Non-pigmented ciliary epithelial cell (primary cell): ENCODE results near the gene CLOCK.

Experiments
- DNase-seq: peaks from one replicate; pipeline ENCODE4 v3.0.0-alpha.2; 2010; ENCODE audit warnings: low read depth

Gene CLOCK

GRCh38 chr4:55469979-55470378 is 76.7 kb downstream of the CLOCK start:
- DNase-seq: no peak

- DNase-seq: no peak
These were observed 78.0 kb downstream of the CLOCK start for GRCh38 chr4:55468724-55469123.

- no peak for DNase-seq
These were observed 80.7 kb downstream of the CLOCK start for GRCh38 chr4:55466001-55466400.

GRCh38 chr4:55458611-55459010 is 88.1 kb downstream of the CLOCK start:
- no peak for DNase-seq

GRCh38 chr4:55458164-55458563 is 88.5 kb downstream of the CLOCK start:
- no peak for DNase-seq

- no peak for DNase-seq
These were observed 96.1 kb downstream of the CLOCK start for GRCh38 chr4:55450566-55450965.

- DNase-seq: no peak
These were observed 98.9 kb downstream of the CLOCK start for GRCh38 chr4:55447831-55448230.

GRCh38 chr4:55447108-55447708 is 99.5 kb downstream of the CLOCK start:
- no peak for DNase-seq

- no peak for DNase-seq
These were observed 100.2 kb downstream of the CLOCK start for GRCh38 chr4:55446578-55446922.

- peak; percentile 76 for DNase-seq
These were observed 100.7 kb downstream of the CLOCK start for GRCh38 chr4:55445921-55446577.

- no peak for DNase-seq
These were observed 101.9 kb downstream of the CLOCK start for GRCh38 chr4:55444827-55445226.

- DNase-seq: no peak
These were observed 104.2 kb downstream of the CLOCK start for GRCh38 chr4:55442541-55442940.

GRCh38 chr4:55440786-55441185 is 105.9 kb downstream of the CLOCK start:
- DNase-seq: no peak

GRCh38 chr4:55439023-55439422 is 107.7 kb downstream of the CLOCK start:
- DNase-seq: no peak

GRCh38 chr4:55438314-55438713 is 108.4 kb downstream of the CLOCK start:
- no peak for DNase-seq

- DNase-seq: no peak
These were observed 108.9 kb downstream of the CLOCK start for GRCh38 chr4:55437823-55438222.

GRCh38 chr4:55437356-55437796 is 109.3 kb downstream of the CLOCK start:
- DNase-seq: peak; percentile 30

GRCh38 chr4:55435141-55435841 is 111.4 kb downstream of the CLOCK start:
- DNase-seq: no peak

- no peak for DNase-seq
These were observed 114.9 kb downstream of the CLOCK start for GRCh38 chr4:55431710-55432336.

- DNase-seq: no peak
These were observed 121.9 kb downstream of the CLOCK start for GRCh38 chr4:55424791-55425190.

GRCh38 chr4:55416176-55416575 is 130.5 kb downstream of the CLOCK start:
- no peak for DNase-seq

GRCh38 chr4:55411621-55412020 is 135.1 kb downstream of the CLOCK start:
- DNase-seq: no peak

- no peak for DNase-seq
These were observed 136.3 kb downstream of the CLOCK start for GRCh38 chr4:55410431-55410830.
